Neural cell (in vitro differentiated cells): Measurements from ENCODE around the gene FHIT. TPM values are rescaled to one million over a fixed set of nuclear protein-coding genes. Genes with fewer than 3 reads are reported as not detected.
"Not testable (repeated sequence)": the region's sequence is repeated elsewhere in the genome, so short reads cannot be mapped to it uniquely, and the experiment has no call there.

ENCODE experiments used
- H2AFZ ChIP-seq: fragments of 200-600, 300-800 bp; sonication (generic), shearing (Covaris generic); 2 replicates; pipeline ENCODE4 v1.6.0; 2014; ENCODE audit warnings: low read depth, mild to moderate bottlenecking, antibody characterized with exemption, low read length, moderate library complexity
- H3F3A ChIP-seq: fragments of 200-600 bp; shearing (Covaris generic); 2 replicates; pipeline ENCODE4 v1.6.1; 2016; ENCODE audit warnings: mild to moderate bottlenecking, moderate library complexity, mixed read lengths, antibody characterized with exemption, low read length; ENCODE audit not compliant: insufficient read depth, poor library complexity, severe bottlenecking
- H3K27ac ChIP-seq: fragments of 200-600, 300-800 bp; sonication (generic), shearing (Covaris generic); 2 replicates; pipeline ENCODE4 v1.5.1; 2014; ENCODE audit warnings: mild to moderate bottlenecking, low read length, moderate library complexity
- H3K27me3 ChIP-seq: fragments of 300-800, 200-600 bp; sonication (generic), shearing (Covaris generic); 2 replicates; pipeline ENCODE4 v1.6.0; 2014; ENCODE audit warnings: mild to moderate bottlenecking, low read depth, low read length, moderate library complexity; ENCODE audit not compliant: insufficient read depth
- H3K36me3 ChIP-seq: fragments of 300-800, 200-600 bp; sonication (generic), shearing (Covaris generic); 2 replicates; pipeline ENCODE4 v1.5.1; 2014; ENCODE audit warnings: mild to moderate bottlenecking, antibody characterized with exemption, low read length, moderate library complexity; ENCODE audit not compliant: insufficient read depth
- H3K4me2 ChIP-seq: fragments of 300-800, 200-600 bp; sonication (generic), shearing (Covaris generic); 2 replicates; pipeline ENCODE4 v1.6.0; 2014; ENCODE audit warnings: mild to moderate bottlenecking, low read length
- H3K4me3 ChIP-seq: fragments of 300-800, 200-600 bp; sonication (generic), shearing (Covaris generic); 2 replicates; pipeline ENCODE4 v1.5.1; 2014; ENCODE audit warnings: mild to moderate bottlenecking, low read length, moderate library complexity
- H3K79me2 ChIP-seq: fragments of 200-600 bp; shearing (Covaris generic); replicated peaks from 2 replicates; pipeline ENCODE4 v1.6.0; 2014; ENCODE audit warnings: mild to moderate bottlenecking, low read length, moderate library complexity; ENCODE audit not compliant: insufficient read depth
- H3K9ac ChIP-seq: fragments of 300-800, 200-600 bp; sonication (generic), shearing (Covaris generic); 2 replicates; pipeline ENCODE4 v1.6.1; 2016; ENCODE audit warnings: mild to moderate bottlenecking, low read length, mixed read lengths
- H3K9me2 ChIP-seq: fragments of 200-600 bp; shearing (Covaris generic); 2 replicates; pipeline ENCODE4 v1.6.1; 2016; ENCODE audit warnings: mild to moderate bottlenecking, low read length, mixed read lengths; ENCODE audit not compliant: insufficient read depth
- H3K9me3 ChIP-seq: fragments of 200-600, 300-800 bp; sonication (generic), shearing (Covaris generic); 2 replicates; pipeline ENCODE4 v1.6.1; 2016; ENCODE audit warnings: mild to moderate bottlenecking, mixed run types, low read length, moderate library complexity, mixed read lengths
- H4K20me1 ChIP-seq: fragments of 200-600 bp; shearing (Covaris generic); 2 replicates; pipeline ENCODE4 v1.6.1; 2016; ENCODE audit warnings: mild to moderate bottlenecking, mixed run types; ENCODE audit not compliant: insufficient read depth
- CTCF ChIP-seq: fragments of 450-650 bp; IDR thresholded peaks from 2 replicates; pipeline ENCODE4 v1.5.1; 2014; ENCODE audit warnings: antibody characterized with exemption, mild to moderate bottlenecking, moderate library complexity; ENCODE audit not compliant: poor library complexity, severe bottlenecking
- EP300 ChIP-seq: fragments of 450-650 bp; conservative IDR thresholded peaks from 2 replicates; pipeline ENCODE4 v1.6.1; 2014; ENCODE audit warnings: antibody characterized with exemption, mild to moderate bottlenecking, moderate library complexity; ENCODE audit not compliant: poor library complexity, severe bottlenecking
- EZH2 ChIP-seq: fragments of 200-600, 300-800 bp; shearing (Covaris generic), sonication (generic); IDR thresholded peaks from 2 replicates; pipeline ENCODE4 v1.6.1; 2014; ENCODE audit warnings: antibody characterized with exemption, low read length, borderline replicate concordance, mild to moderate bottlenecking; ENCODE audit not compliant: insufficient read depth, poor library complexity, severe bottlenecking
- MXI1 ChIP-seq: fragments of 450-650 bp; conservative IDR thresholded peaks from 2 replicates; pipeline ENCODE4 v1.6.1; 2014; ENCODE audit warnings: antibody characterized with exemption, mild to moderate bottlenecking; ENCODE audit not compliant: poor library complexity, severe bottlenecking
- POLR2AphosphoS5 ChIP-seq: IDR thresholded peaks from 2 replicates; pipeline ENCODE4 v1.6.1; 2012
- RAD21 ChIP-seq: fragments of 450-650 bp; conservative IDR thresholded peaks from 2 replicates; pipeline ENCODE4 v1.6.1; 2014; ENCODE audit warnings: antibody characterized with exemption, mild to moderate bottlenecking, moderate library complexity
- REST ChIP-seq: IDR thresholded peaks from 2 replicates; pipeline ENCODE4 v1.6.1; 2012; ENCODE audit warnings: borderline replicate concordance
- SMC3 ChIP-seq: fragments of 450-650 bp; conservative IDR thresholded peaks from 2 replicates; pipeline ENCODE4 v1.6.1; 2014; ENCODE audit warnings: antibody characterized with exemption, mild to moderate bottlenecking, moderate library complexity; ENCODE audit not compliant: poor library complexity
- TAF1 ChIP-seq: IDR thresholded peaks from 2 replicates; pipeline ENCODE4 v1.6.1; 2012; ENCODE audit warnings: low read depth
- polyA plus RNA-seq: library from polyadenylated mRNA; depleted of rRNA; stranded (reverse); fragments of >200 nt; gene quantifications from 2 replicates; pipeline ENCODE4 v1.2.3, GENCODE V29; 2014

Gene FHIT
- polyA plus RNA-seq, 1 donor from 2014 or later = not detected

DNA sequence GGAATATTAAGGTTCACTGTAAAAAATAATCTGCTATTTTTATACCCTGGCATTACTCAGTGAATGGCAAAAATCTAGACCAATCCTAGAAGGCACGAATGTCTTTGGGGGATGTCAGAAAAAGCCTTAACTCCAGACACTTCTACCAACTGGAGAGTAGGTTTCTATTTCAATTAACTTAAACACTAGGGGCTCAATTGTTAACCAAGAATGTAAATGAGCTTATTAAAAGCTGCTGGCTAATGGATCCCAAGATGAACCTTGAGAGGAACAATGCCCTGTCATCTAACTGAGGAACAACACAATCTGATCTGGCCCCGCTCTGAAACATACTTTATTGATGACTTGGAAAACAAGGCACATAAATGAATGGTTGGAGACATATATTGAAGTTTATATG lies 701.4 kb downstream of the FHIT start:
- H3K36me3 ChIP-seq = no peaks in the 10 kb centered on the region
- H3K27me3 ChIP-seq = no peaks in the 10 kb centered on the region
- H3K9me2 ChIP-seq = no peaks in the 10 kb centered on the region
- H3K9me3 ChIP-seq = no peaks in the 10 kb centered on the region
- H4K20me1 ChIP-seq = no peaks in the 10 kb centered on the region
- H3K4me3 ChIP-seq = no peak overlapping the region
- no peaks in the 10 kb centered on the region for H3K79me2 ChIP-seq
- H2AFZ ChIP-seq = no peak overlapping the region
- no peaks in the 10 kb centered on the region for H3F3A ChIP-seq
- no peak overlapping the region for H3K27ac ChIP-seq
- no peak overlapping the region for H3K9ac ChIP-seq
- H3K4me2 ChIP-seq = no peak overlapping the region
- TF ChIP-seq RAD21 (no peak), REST (no peak), CTCF (no peak), TAF1 (no peak), EP300 (no peak), POLR2AphosphoS5 (no peak), MXI1 (no peak), SMC3 (no peak), EZH2 (no peak)

- no peak for TF ChIP-seq MXI1
- TF ChIP-seq TAF1 = no peak
- TF ChIP-seq EP300 = no peak
- no peaks in the 10 kb centered on the region for H3K79me2 ChIP-seq
- H3K27me3 ChIP-seq = no peaks in the 10 kb centered on the region
- H3K27ac ChIP-seq = no peak overlapping the region
- H3K4me2 ChIP-seq = no peak overlapping the region
- H3K36me3 ChIP-seq = no peaks in the 10 kb centered on the region
- no peak overlapping the region for H3K4me3 ChIP-seq
- H2AFZ ChIP-seq = no peak overlapping the region
- H3K9me3 ChIP-seq = no peaks in the 10 kb centered on the region
- H3K9me2 ChIP-seq = no peaks in the 10 kb centered on the region
- H3F3A ChIP-seq = no peaks in the 10 kb centered on the region
- no peak overlapping the region for H3K9ac ChIP-seq
- H4K20me1 ChIP-seq = no peaks in the 10 kb centered on the region
Measured at GRCh38 chr3:60542995-60543394, 708.3 kb downstream of the FHIT start.

DNA sequence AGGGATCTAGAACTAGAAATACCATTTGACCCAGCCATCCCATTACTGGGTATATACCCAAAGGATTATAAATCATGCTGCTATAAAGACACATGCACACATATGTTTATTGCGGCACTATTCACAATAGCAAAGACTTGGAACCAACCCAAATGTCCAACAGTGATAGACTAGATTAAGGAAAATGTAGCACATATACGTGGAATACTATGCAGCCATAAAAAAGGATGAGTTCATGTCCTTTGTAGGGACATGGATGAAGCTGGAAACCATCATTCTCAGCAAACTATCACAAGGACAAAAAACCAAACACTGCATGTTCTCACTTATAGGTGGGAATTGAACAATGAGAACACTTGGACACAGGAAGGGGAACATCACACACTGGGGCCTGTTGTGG lies 711.9 kb downstream of the FHIT start:
- not testable (repeated sequence) for H3K9ac ChIP-seq, H3K9me2 ChIP-seq, H3F3A ChIP-seq, H3K4me3 ChIP-seq, H3K79me2 ChIP-seq, H2AFZ ChIP-seq, H3K36me3 ChIP-seq, H3K4me2 ChIP-seq, H3K9me3 ChIP-seq, H3K27me3 ChIP-seq, H3K27ac ChIP-seq, H4K20me1 ChIP-seq
